HepG2 (cell line): ENCODE measurements around the gene ANAPC2. TPM values are rescaled to one million over a fixed set of nuclear protein-coding genes. Genes with fewer than 3 reads are reported as not detected.

ENCODE experiments used
- ATRX ChIP-seq: sonication (generic); formaldehyde crosslinking; IDR thresholded peaks from 2 replicates; pipeline ENCODE4 v1.4.0; 2020; ENCODE audit warnings: missing genetic modification reagents, borderline replicate concordance
- CSRNP1 ChIP-seq: sonication (generic); formaldehyde crosslinking; IDR thresholded peaks from 2 replicates; pipeline ENCODE4 v1.8.1; 2023; ENCODE audit warnings: mild to moderate bottlenecking, missing genetic modification reagents
- DDIT3 ChIP-seq: sonication (generic); formaldehyde crosslinking; IDR thresholded peaks from 2 replicates; pipeline ENCODE4 v1.4.0; 2020; ENCODE audit warnings: mild to moderate bottlenecking, missing genetic modification reagents
- HNF1B ChIP-seq: sonication (generic); formaldehyde crosslinking; IDR thresholded peaks from 2 replicates; pipeline ENCODE4 v1.5.1; 2020; ENCODE audit warnings: mild to moderate bottlenecking, moderate library complexity, missing genetic modification reagents
- HNRNPL ChIP-seq: fragments of 200-400 bp; formaldehyde crosslinking; IDR thresholded peaks from 2 replicates; pipeline ENCODE4 v1.6.1; 2017; ENCODE audit warnings: mild to moderate bottlenecking, low read depth, low read length
- KMT2A ChIP-seq: sonication (generic); formaldehyde crosslinking; IDR thresholded peaks from 2 replicates; pipeline ENCODE4 v1.4.0; 2020; ENCODE audit warnings: missing genetic modification reagents
- PLSCR1 ChIP-seq: sonication (generic); formaldehyde crosslinking; IDR thresholded peaks from 2 replicates; pipeline ENCODE4 v1.5.0; 2020; ENCODE audit warnings: missing genetic modification reagents, mild to moderate bottlenecking, borderline replicate concordance
- SPEN ChIP-seq: sonication (generic); formaldehyde crosslinking; IDR thresholded peaks from 2 replicates; pipeline ENCODE4 v1.5.1; 2020; ENCODE audit warnings: low read depth, mild to moderate bottlenecking, missing genetic modification reagents
- SYNCRIP ChIP-seq: fragments of 200-400 bp; formaldehyde crosslinking; IDR thresholded peaks from 2 replicates; pipeline ENCODE4 v1.6.1; 2018; ENCODE audit warnings: mild to moderate bottlenecking, low read depth, low read length; ENCODE audit not compliant: insufficient read depth
- TBX2 ChIP-seq: sonication (generic); formaldehyde crosslinking; IDR thresholded peaks from 2 replicates; pipeline ENCODE4 v1.5.0; 2020; ENCODE audit warnings: missing genetic modification reagents, mild to moderate bottlenecking, borderline replicate concordance
- ZBTB8A ChIP-seq: sonication (generic); formaldehyde crosslinking; IDR thresholded peaks from 2 replicates; pipeline ENCODE4 v1.4.0; 2020; ENCODE audit warnings: mild to moderate bottlenecking, low read depth, missing genetic modification reagents, borderline replicate concordance
- ZNF484 ChIP-seq: sonication (generic); formaldehyde crosslinking; IDR thresholded peaks from 2 replicates; pipeline ENCODE4 v1.5.1; 2020; ENCODE audit warnings: mild to moderate bottlenecking, low read depth, missing genetic modification reagents, borderline replicate concordance
- ZNF562 ChIP-seq: sonication (generic); formaldehyde crosslinking; IDR thresholded peaks from 2 replicates; pipeline ENCODE4 v1.8.0; 2022; ENCODE audit warnings: missing genetic modification reagents, borderline replicate concordance
- ZNF761 ChIP-seq: sonication (generic); formaldehyde crosslinking; conservative IDR thresholded peaks from 2 replicates; pipeline ENCODE4 v1.4.0; 2020; ENCODE audit warnings: mild to moderate bottlenecking, missing genetic modification reagents
- ZSCAN9 ChIP-seq: IDR thresholded peaks from 2 replicates; pipeline ENCODE4 v1.6.1; 2016; ENCODE audit warnings: borderline replicate concordance
- polyA plus RNA-seq, 8 experiments: library from polyadenylated mRNA; depleted of rRNA in 3 of 8; stranded (reverse) in 7 of 8; unstranded in 1 of 8; fragments of >200 nt; fragmentation: Illumina TruSeq in 4 of 8; extraction: Trizol in 4 of 8; gene quantifications; 2 replicates each; pipeline versions ENCODE4 v1.2.1 to v1.2.3, GENCODE V29; 2011 to 2016; ENCODE audit warnings: low read depth in 4 of 8, missing spikeins in 1 of 8, mixed read lengths in 1 of 8; ENCODE audit not compliant: insufficient read depth in 1 of 8
- total RNA-seq, 5 experiments: library from RNA; depleted of rRNA; stranded (reverse); fragments of >200 nt; fragmentation: Illumina TruSeq; extraction: Trizol; gene quantifications; 2 replicates each; pipeline ENCODE4 v1.2.3, GENCODE V29; 2016; ENCODE audit warnings: low read depth in 1 of 5
- TF ChIP-seq, protein P1 (sequence below): sonication (generic); formaldehyde crosslinking; IDR thresholded peaks from 2 replicates; pipeline ENCODE4 v1.5.0; 2020; ENCODE audit warnings: missing genetic modification reagents
- TF ChIP-seq, protein P2 (sequence below): sonication (generic); formaldehyde crosslinking; IDR thresholded peaks from 2 replicates; pipeline ENCODE4 v1.4.0; 2020; ENCODE audit warnings: missing genetic modification reagents, borderline replicate concordance
- TF ChIP-seq, protein P3 (sequence below): sonication (generic); formaldehyde crosslinking; IDR thresholded peaks from 2 replicates; pipeline ENCODE4 v1.4.0; 2020; ENCODE audit warnings: missing genetic modification reagents, borderline replicate concordance

ANAPC2 gene
- total and polyA plus RNA-seq, 2 of the 13 experiments (the other 11 are each of a cell fraction or from before 2014, with no cell fraction given) = 12.3 to 15.4 TPM

DNA sequence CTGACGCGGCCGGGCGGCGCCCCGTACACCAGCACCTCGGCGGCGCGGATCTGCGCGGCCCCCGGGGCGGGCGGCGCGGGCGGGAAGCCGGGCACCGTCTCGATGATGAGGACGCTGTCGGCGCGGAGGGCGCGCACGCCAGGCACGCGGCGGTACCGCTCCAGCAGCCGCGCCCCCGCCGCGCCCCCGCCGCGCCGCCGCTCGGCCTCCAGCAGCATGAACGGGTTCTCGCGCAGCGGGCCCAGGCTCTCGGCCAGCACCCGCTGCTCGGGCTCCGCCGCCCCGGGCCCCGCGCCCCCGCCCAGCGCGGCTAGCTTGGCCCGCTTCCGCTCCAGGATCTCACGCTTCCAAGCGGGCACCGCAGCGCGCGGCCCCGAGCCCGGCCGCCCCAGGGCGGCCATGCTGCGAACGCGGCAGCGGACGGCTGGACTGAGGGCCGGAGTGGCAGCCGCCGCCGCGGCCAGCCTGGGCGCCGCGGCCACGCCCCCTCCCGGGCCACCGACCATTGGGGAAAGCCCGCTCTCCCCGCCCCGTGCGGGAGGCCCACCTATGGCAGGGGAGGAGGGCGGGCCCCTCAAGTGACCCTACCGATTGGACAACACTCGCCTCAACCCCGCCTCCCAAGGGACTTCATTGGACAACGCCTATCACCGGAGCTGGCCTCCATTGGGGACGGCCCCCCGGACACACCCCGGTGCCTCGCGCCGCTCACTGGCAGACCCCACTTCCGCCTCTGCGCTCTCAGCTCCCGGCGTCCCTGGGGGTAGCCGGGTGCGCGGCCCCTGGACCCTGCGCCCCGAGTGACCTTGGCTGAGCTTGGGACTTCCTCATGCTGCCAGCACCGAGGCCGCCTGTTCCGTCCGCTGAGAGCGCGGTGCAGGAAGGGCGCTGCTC, 12.2 kb upstream of the ANAPC2 start, which contains the start of gene TPRN (continued):
- TF ChIP-seq, protein P1, sequence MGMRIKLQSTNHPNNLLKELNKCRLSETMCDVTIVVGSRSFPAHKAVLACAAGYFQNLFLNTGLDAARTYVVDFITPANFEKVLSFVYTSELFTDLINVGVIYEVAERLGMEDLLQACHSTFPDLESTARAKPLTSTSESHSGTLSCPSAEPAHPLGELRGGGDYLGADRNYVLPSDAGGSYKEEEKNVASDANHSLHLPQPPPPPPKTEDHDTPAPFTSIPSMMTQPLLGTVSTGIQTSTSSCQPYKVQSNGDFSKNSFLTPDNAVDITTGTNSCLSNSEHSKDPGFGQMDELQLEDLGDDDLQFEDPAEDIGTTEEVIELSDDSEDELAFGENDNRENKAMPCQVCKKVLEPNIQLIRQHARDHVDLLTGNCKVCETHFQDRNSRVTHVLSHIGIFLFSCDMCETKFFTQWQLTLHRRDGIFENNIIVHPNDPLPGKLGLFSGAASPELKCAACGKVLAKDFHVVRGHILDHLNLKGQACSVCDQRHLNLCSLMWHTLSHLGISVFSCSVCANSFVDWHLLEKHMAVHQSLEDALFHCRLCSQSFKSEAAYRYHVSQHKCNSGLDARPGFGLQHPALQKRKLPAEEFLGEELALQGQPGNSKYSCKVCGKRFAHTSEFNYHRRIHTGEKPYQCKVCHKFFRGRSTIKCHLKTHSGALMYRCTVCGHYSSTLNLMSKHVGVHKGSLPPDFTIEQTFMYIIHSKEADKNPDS (CRISPR knock-in tag) = no peak
- TF ChIP-seq TBX2 (CRISPR knock-in tag) = peak; percentile 83
- TF ChIP-seq ZNF761 (CRISPR knock-in tag) = 0 out of 2 replicates have a peak, but pooled peaks have one; percentile 30
- peak; percentile 92 for TF ChIP-seq KMT2A (CRISPR knock-in tag)
- no peak for TF ChIP-seq ZNF562 (CRISPR knock-in tag)
- no peak for TF ChIP-seq PLSCR1 (CRISPR knock-in tag)
- TF ChIP-seq HNRNPL = peak; percentile 74; the same call in 1 of the 2 replicates
- peak; percentile 72; the same call in 1 of the 2 replicates for TF ChIP-seq ZSCAN9 (CRISPR knock-in tag)
- TF ChIP-seq, protein P2, sequence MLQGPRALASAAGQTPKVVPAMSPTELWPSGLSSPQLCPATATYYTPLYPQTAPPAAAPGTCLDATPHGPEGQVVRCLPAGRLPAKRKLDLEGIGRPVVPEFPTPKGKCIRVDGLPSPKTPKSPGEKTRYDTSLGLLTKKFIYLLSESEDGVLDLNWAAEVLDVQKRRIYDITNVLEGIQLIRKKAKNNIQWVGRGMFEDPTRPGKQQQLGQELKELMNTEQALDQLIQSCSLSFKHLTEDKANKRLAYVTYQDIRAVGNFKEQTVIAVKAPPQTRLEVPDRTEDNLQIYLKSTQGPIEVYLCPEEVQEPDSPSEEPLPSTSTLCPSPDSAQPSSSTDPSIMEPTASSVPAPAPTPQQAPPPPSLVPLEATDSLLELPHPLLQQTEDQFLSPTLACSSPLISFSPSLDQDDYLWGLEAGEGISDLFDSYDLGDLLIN = 0 out of 2 replicates have a peak, but pooled peaks have one; percentile 38
- no peak for TF ChIP-seq ATRX (CRISPR knock-in tag)
- peak; percentile 90 for TF ChIP-seq SPEN
- TF ChIP-seq, protein P3, sequence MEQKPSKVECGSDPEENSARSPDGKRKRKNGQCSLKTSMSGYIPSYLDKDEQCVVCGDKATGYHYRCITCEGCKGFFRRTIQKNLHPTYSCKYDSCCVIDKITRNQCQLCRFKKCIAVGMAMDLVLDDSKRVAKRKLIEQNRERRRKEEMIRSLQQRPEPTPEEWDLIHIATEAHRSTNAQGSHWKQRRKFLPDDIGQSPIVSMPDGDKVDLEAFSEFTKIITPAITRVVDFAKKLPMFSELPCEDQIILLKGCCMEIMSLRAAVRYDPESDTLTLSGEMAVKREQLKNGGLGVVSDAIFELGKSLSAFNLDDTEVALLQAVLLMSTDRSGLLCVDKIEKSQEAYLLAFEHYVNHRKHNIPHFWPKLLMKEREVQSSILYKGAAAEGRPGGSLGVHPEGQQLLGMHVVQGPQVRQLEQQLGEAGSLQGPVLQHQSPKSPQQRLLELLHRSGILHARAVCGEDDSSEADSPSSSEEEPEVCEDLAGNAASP (CRISPR knock-in tag) = peak; percentile 86
- peak; percentile 87 for TF ChIP-seq CSRNP1 (CRISPR knock-in tag)
- no peak for TF ChIP-seq ZNF484 (CRISPR knock-in tag)
- no peak for TF ChIP-seq ZBTB8A (CRISPR knock-in tag)
- TF ChIP-seq SYNCRIP = no peak
- peak; percentile 92 for TF ChIP-seq HNF1B (CRISPR knock-in tag)
- no peak for TF ChIP-seq DDIT3 (CRISPR knock-in tag)
